HG03575 (cell line): ENCODE results near the gene TBCA.
"Not testable (repeated sequence)": the region's sequence is repeated elsewhere in the genome, so short reads cannot be mapped to it uniquely, and the experiment has no call there.

Experiments
- ATAC-seq: cut with Tn5 transposase; IDR thresholded peaks from one replicate; pipeline ENCODE4 v1.9.1; 2021; ENCODE audit not compliant: unreplicated experiment, insufficient number of reproducible peaks, low FRiP score; ENCODE audit errors: extremely low read depth

TBCA gene

GRCh38 chr5:77774981-77775789, 954 bp downstream of the TBCA start:
- ATAC-seq, result no peak

DNA sequence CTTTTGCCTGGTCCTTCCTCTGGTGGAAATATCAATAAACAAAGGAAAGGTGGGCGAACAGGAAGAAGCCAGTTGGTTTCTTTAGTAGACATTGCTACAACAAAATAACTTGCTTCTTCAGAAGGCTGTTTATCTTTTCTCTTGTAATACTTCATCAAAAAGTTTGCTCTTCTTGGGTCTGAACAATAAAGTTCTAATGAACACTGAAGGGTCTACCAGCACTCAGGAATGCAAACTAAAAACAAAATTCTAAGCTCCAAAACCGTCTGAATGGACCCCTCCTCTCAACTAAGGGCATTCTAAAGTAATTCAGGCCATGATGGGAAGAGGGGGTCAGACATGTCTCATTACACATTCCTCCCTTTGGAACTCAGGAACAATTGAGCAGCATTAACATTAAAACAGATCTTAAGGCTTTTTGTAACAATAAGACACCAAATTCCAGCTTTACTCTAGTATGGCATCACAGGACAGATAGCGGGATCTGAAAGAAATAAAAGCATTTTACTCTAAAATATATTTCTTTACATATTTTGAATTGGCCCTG, 2.3 kb downstream of the TBCA start:
- no peak for ATAC-seq

DNA sequence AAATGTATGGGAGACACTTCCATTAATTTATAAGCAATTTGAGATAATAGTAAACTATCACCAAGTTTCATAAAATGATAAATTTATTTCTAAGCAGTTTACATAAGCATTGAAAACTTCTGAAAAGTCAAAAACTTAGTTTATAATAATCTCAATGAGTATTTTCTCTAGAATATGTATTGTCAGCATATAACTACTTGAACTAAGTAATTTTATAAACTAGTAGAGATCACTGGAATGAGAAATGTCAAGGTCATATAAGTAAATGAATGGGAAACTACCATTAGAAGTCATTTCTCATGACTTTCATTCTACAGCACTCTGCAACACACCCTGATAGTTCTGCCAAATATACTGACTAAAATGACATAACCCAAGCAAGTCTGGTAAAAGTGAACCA, 3.4 kb downstream of the TBCA start:
- ATAC-seq, result no peak

- no peak for ATAC-seq
Observed at GRCh38 chr5:77771452-77771851, 4.7 kb downstream of the TBCA start.

DNA sequence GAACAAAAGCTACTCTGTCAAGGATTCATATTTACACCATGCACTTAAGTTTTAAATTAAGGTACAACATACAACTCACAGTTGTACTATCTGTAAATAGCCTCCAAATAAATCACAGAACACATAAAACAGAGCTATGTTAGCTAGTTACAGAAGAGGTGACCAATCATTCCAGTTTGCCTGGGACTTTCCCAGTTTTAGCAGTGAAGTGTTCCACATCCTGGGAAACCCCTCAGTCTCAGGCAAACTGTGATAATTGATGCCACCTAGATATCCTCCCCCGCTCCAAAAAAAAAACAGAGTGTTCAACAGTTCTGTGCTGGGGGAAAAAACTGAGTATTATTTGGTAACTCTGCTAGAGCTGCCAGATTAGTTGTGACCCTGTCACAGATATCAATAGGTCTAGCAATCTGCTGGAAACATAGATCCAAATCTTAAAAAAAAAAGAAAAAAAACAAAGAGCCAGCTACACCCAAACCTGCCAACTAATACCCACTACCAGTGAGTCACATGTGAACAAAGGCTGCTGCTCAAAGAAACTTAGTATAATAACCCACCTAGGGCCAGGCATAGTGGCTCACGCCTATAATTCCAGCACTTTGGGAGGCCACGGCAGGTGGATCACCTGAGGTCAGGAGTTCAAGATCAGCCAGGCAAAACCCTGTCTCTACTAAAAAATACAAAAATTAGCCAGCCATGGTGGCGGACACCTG, 5.7 kb downstream of the TBCA start:
- no peak for ATAC-seq

DNA sequence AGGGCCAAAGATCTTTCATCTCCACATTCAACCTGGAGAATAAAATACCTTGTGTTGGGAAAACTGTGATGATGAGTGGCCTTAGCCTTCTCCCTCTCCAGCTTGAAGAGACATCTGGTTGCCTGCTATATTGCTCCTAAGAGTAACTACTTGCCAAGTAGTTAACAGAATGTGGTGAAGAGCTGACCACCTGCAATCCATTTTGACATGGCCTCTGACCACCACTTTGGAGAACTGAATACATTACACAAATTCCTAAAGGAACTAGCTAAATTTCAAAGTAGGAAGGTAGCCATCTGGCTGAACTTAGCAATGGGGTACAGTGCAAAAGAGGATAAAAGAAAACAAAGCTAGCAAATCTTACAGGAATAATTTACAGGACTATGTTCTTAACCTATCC, 7.2 kb downstream of the TBCA start:
- no peak for ATAC-seq

DNA sequence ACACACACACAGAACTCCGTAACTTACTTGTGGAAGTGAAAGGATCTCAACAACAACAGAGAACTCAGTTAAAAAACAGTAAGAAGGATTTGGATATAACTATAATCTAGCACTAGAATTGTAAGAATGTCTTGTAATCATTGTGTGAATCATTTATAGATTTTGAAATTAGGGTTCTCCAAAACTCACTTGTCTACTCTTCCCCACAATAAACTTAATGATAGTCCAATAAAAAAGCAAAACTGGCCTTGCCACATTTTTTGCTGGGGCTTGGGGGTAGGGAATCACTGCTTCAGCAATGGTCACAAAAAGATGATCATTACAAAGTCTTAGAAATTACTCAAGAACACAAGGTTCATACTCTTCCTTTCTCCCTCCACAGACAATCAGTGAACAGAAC, 8.8 kb downstream of the TBCA start:
- ATAC-seq, result no peak

GRCh38 chr5:77761606-77762005, 14.5 kb downstream of the TBCA start:
- no peak for ATAC-seq

DNA sequence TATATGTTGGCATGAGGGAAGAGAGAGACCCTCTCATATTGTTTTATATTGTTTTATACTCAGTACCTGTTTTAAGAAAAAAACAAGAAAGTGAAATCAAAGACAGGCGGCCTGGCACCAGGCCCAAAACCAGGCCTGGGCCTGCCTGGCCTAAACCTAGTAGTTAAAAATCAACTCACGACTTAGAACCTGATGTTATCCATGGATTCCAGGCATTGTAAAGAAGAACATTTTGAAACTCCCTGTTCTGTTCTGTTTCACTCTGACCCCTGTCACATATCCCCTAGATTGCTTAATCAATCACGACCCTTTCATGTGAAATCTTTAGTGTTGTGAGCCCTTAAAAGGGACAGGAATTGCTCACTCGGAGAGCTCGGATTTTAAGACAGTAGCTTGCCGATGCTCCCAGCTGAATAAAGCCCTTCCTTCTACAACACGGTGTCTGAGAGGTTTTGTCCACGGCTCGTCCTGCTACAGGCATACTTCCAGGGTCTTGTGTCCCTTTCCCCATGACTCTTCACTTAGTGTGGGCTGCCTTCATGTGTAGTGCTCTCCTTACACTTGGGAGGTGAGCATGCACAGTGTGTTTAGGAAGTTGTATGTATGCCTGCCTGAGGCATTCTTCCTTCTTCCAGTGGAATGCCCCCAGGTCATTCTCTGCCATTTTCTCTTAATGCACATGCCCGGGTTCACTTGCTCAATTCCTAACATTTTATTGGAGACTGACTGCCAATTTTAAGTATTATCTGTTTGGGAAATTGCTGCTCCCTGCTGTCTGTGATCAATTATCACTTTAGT, 17.8 kb downstream of the TBCA start:
- ATAC-seq, result no peak

- no peak for ATAC-seq
Observed at GRCh38 chr5:77751328-77752023, 24.7 kb downstream of the TBCA start.

DNA sequence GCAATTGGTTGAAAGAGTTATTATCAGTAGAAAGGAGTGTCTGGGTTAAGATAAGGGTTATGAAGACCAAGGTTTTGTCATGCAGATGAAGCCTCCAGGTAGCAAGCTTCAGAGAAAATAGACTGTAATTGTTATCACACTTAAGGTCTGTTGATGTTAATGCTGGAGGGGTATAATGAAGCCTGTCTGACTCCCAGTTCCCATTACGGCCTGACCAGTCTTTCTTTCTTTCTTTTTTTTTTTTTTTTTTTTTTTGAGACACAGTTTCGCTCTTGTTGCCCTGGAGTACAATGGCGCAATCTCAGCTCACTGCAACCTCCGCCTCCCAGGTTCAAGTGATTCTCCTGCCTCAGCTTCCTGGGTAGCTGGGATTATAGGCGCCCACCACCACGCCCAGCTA, 25.2 kb downstream of the TBCA start:
- not testable (repeated sequence) for ATAC-seq

- ATAC-seq, result no peak
Observed at GRCh38 chr5:77748160-77748559, 28.0 kb downstream of the TBCA start.

- no peak for ATAC-seq
Observed at GRCh38 chr5:77744116-77744515, 32.0 kb downstream of the TBCA start.

DNA sequence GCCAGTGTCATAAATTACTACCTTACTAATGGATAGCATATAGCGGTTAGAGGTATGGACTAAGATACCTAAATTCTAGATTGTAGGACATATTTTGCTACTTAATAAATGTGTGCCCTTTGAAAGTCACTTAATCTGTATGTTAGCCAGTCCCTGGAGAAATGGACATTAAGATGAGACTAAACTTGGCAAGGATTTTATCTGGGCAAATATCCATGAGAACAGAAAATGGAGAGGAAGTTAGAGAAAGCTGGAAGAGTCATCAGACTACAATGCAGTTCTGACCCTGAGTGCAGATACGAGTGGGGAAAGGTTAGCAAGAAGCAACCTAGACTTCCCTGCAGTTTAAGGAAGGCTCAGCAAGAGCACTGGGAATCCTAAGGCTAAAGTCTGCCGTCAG, 33.0 kb downstream of the TBCA start:
- no peak for ATAC-seq

DNA sequence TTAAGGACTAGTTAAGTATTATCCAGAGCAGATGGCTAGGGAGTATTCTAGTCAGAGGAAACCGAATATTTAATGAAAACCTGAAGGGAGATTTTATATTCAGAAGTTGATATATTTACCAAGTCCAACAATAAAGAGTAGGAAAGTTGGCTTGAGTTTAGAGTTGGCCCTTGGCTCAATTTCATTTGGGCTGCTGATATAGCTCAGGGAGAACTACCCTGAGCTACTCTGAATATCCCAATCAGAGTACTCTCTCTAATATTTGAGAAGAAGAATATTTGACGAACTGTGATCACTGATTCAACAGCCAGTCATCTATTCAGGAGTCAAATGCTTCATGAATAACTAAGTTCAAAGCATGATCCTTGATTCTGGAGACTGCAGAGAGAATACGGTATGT, 34.5 kb downstream of the TBCA start:
- no peak for ATAC-seq

DNA sequence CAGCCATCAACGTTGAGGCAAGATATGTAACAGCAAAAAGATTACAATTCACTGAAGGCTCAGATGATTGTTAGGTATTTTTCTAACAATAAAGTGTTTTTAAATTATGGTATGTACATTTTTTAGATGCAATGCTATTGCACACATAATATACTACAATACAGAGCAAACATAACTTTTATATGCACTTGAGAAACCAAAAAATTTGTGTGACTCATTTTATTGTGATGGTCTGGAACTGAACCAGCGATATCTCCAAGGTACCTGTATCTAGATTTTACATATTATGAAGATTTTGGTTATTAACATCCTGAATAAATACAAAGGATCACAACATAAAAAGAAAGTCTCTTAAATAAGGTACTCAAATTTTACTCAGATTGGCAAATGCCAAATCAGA, 41.3 kb downstream of the TBCA start:
- ATAC-seq, result no peak

- no peak for ATAC-seq
Observed at GRCh38 chr5:77733130-77733529, 43.0 kb downstream of the TBCA start.

DNA sequence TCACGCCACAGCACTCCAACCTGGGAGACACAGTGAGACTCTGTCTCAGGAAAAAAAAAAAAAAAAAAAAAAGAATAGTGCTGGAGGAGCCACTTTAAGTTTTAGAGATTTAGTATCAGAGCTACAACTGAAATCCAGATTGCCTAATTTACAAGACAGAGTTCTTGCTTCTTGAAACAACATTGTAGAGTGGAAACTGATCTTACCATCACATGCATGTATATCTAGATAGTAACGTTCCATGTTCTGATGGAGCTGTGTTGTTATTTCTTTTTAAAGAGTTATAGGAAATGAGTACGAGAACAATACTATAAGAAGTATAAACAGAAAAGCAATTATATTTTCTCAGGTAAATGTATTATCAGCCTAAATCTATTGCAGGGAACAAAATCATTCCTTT, 48.9 kb downstream of the TBCA start:
- ATAC-seq, result no peak

DNA sequence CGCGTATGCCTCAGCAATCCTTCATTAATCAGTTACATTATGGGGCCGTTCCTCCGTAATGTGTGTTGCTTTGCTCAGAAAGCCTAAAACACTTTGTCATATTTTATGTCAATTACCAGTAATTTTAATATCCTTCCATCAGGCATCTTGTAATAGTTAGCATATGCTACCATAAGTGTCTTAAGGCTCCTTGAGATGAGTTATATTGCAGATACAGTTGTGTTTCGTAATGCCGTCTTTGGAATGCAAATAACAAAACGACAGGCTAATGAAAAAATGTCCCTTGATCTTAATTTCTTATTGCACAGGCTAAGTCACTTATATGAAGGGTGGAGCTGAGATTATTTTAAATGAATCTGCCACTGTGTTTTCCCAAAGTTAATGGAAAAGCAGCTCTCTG, 50.5 kb downstream of the TBCA start:
- ATAC-seq, result no peak
